HG02588 (cell line): ENCODE measurements around the gene PGLYRP1.

Source experiments
- ATAC-seq: cut with Tn5 transposase; IDR thresholded peaks from one replicate; pipeline ENCODE4 v1.9.1; 2021; ENCODE audit warnings: mild to moderate bottlenecking, moderate library complexity; ENCODE audit not compliant: unreplicated experiment

The PGLYRP1 gene

DNA sequence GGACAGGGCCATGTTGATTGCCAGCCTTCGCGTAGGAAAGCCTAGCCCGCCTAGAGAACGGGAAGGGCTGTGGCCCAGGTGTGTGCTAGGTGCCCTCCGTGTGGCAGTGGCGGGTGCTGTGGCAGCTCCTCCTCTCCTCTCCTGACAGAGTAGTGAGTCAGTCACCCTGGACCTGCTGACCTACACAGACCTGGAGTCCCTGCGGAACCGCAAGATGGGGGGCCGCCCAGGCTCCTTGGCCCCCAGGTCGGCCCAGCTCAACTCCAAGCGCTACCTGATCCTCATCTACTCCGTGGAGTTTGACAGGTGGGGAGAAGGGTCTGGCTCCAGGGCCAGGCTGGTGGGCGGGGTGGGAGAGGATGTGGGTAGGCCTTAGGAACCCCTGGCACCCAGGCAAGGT lies 16.4 kb downstream of the PGLYRP1 start:
- ATAC-seq = no peak

GRCh38 chr19:46002678-46003275 lies 20.1 kb downstream of the PGLYRP1 start:
- ATAC-seq = no peak

GRCh38 chr19:46000491-46001246 lies 22.2 kb downstream of the PGLYRP1 start:
- no peak for ATAC-seq

DNA sequence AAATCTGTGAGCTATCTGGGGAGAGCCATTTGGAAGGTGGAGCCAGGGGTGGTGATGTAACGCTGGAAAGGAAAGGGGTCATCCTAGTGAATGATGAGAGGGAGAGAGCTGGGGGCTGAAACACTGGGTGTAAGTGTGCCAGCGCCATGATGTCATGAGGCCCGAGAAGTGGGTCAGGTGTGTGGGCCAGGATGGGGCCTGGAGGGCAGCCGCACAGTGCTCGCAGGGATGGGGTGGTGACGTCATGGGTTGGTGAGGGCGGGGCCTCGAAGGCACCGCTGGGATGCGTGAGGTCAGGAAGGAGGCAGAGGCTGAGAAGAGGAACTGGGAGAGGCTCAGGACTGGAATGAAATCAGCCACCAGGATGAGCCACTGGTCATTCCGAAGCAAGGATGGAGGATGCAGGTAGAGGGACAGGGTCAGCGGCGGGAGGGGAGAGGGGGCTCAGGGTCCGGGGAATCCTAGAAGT lies 23.2 kb downstream of the PGLYRP1 start:
- no peak for ATAC-seq

GRCh38 chr19:45998834-45999233 lies 24.0 kb downstream of the PGLYRP1 start:
- ATAC-seq = no peak

GRCh38 chr19:45996933-45997332 lies 25.9 kb downstream of the PGLYRP1 start:
- ATAC-seq = no peak

- no peak for ATAC-seq
Observed at GRCh38 chr19:45995715-45996385, 27.0 kb downstream of the PGLYRP1 start.

- ATAC-seq = peak; percentile 96
Observed at GRCh38 chr19:45994998-45995714, 27.7 kb downstream of the PGLYRP1 start, which contains the start of gene CCDC61. TSS of gene CCDC61 (plus strand) at chr19:45995467. CDS start at chr19:46003019, 7,552 bp downstream.

DNA sequence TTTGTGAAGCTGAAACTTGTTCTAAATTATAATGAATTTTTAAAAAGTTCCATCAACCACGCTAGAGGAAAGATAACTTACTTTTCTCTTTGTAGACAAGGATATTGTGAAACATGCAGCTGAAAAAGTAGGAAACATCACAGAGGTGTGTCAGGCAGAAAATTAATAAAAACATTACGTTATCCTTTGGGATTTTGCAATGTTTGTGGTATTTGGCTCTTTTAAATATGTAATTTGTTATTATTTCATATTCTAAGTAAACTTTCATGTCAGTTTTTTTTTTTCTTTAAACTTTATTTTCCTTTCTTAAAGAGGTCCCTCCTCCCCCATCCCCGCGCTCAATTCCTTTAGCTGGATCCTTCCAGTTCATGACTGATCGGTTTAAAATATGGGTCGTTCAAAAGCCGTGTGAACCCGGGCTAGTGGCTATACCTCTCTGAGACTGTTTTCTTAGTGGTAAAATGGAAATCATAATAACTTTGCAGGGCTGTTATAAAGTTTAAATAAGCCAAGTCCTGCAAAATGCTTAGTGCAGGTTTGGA lies 28.3 kb downstream of the PGLYRP1 start:
- ATAC-seq = peak; percentile 3

GRCh38 chr19:45990113-45990728 lies 32.6 kb downstream of the PGLYRP1 start:
- ATAC-seq = no peak

- ATAC-seq = no peak
Observed at GRCh38 chr19:45985321-45985720, 37.5 kb downstream of the PGLYRP1 start.

- no peak for ATAC-seq
Observed at GRCh38 chr19:45981350-45981749, 41.5 kb downstream of the PGLYRP1 start.

- no peak for ATAC-seq
Observed at GRCh38 chr19:45978156-45978555, 44.7 kb downstream of the PGLYRP1 start.

- ATAC-seq = no peak
Observed at GRCh38 chr19:45976178-45976577, 46.7 kb downstream of the PGLYRP1 start.

DNA sequence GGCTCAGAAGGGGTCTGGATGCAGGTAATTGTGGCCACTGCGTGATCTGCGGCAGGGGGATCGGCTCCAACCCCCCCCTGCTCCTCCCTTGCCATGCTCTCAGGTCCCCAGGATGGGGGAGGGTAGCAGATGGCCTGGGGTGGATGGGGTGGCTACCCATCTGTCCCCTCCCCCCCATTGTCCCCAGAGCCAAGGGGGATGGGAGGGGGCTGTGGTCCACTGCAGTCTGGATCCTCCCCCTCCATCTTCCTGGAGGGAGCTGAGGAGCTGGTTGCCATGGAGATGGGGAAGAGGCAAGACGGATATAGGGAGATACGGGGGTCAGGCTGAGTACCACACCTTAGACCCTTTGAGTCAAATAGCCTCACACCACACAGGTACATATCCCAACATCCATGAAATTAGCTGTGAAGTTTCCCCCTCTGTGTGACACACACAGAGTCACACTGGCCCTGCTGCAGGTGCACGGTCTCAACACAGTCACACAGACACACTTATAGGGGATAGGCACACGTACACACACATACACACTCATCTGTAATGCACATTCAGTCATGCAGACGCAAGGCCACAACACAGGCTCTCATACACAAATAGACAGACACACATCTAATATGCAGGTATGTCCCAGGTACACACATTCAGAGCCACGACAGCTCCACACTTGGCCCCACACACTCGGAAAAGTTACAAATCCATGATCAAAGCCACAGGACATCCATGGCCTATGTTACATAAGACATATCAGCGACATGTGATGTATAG lies 47.4 kb downstream of the PGLYRP1 start:
- ATAC-seq = no peak

GRCh38 chr19:45973553-45974338 lies 49.1 kb downstream of the PGLYRP1 start, which contains the start of gene NOVA2:
TSS of gene NOVA2 (minus strand) at chr19:45973865. CDS start at chr19:45973351, 514 bp downstream.
- ATAC-seq = no peak

- ATAC-seq = no peak
Observed at GRCh38 chr19:45972947-45973540, 49.8 kb downstream of the PGLYRP1 start.
